Activated CD8-positive, alpha-beta T cell treated with anti-CD3 and anti-CD28 coated beads for 36 hours (primary cell): Measurements from ENCODE around the gene NOM1. TPM values are rescaled to one million over a fixed set of nuclear protein-coding genes. Genes with fewer than 3 reads are reported as not detected.

Experiments used
- ATAC-seq: fragments of 200-7000 bp; cut with Tn5 transposase; one replicate; pipeline ENCODE4 v1.10.0; 2021; ENCODE audit warnings: mild to moderate bottlenecking, moderate library complexity
- CTCF ChIA-PET: fragments of 350-600 bp; sonication (Branson Sonifier 250); formaldehyde crosslinking; loops from one replicate; lab custom pipeline; 2021; ENCODE audit warnings: antibody characterized with exemption; lab: Charles Lee
- POLR2A ChIA-PET: fragments of 350-600 bp; sonication (Branson Sonifier 250); formaldehyde crosslinking; loops from one replicate; lab custom pipeline; 2021; ENCODE audit warnings: antibody characterized with exemption; lab: Charles Lee
- DNase-seq: peaks from one replicate; pipeline ENCODE4 v3.0.0-alpha.2; 2020
- H3K27ac Mint-ChIP-seq: one replicate; pipeline ENCODE4 v1.8.0; 2021; ENCODE audit warnings: mild to moderate bottlenecking, mixed read lengths
- H3K27me3 Mint-ChIP-seq: one replicate; pipeline ENCODE4 v1.8.0; 2021; ENCODE audit warnings: mixed read lengths
- H3K36me3 Mint-ChIP-seq: one replicate; pipeline ENCODE4 v1.8.0; 2021; ENCODE audit warnings: low read depth, mixed read lengths
- H3K4me1 Mint-ChIP-seq: one replicate; pipeline ENCODE4 v1.8.0; 2021; ENCODE audit warnings: low read depth, mixed read lengths
- H3K4me3 Mint-ChIP-seq: one replicate; pipeline ENCODE4 v1.8.0; 2021; ENCODE audit warnings: mild to moderate bottlenecking, moderate library complexity, mixed read lengths
- H3K9me3 Mint-ChIP-seq: one replicate; pipeline ENCODE4 v1.8.0; 2021; ENCODE audit warnings: mixed read lengths
- intact Hi-C: fragments of 100-400 bp; cut with micrococcal nuclease; formaldehyde crosslinking; loops from one replicate; pipeline ENCODE4 v1.10.0; 2022
- total RNA-seq, 2 experiments: library from RNA; stranded (reverse); gene quantifications; one replicate each; pipeline ENCODE4 v1.2.3, GENCODE V29; 2021
- TF ChIP-seq, protein P1 (sequence below): fragments of 200-600 bp; IDR thresholded peaks from one replicate; pipeline ENCODE4 v1.8.0; 2022; ENCODE audit warnings: antibody characterized with exemption, mild to moderate bottlenecking

Gene NOM1
- total RNA-seq, 2 experiments from 2014 or later, result 32.4 to 34.0 TPM

DNA sequence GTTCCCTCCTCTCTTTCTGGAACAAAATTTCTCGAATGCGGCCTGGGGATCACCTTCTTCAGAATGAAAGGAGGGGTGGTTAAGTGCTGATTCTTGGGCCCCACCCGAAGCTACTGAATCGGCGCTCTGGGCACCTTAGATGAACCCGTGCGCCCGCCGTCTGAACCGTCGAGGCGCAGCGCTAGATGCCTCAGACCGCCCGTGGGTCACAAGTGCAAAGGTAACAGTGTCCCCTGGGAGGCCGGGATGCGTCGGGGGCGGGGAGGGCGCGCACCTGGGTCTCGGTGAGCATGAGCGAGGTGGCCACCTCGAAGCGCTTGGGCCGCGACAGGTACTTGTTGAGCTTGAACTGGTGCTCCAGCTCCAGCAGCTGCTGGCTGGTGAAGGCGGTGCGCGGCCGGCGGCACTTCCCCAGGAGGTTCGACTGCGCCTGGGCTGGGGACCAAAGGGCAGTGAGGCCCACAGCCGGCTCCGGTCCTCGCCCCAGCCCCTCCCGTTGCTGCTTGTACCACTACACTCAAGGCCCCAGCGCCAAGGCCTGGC is 56.8 kb downstream of the NOM1 start:
- Mint-ChIP-seq H3K9me3 (no peaks in the 10 kb centered on the region), H3K27me3 (peaks cover 67% of the 10 kb centered on the region), H3K27ac (no peak overlapping the region), H3K4me1 (peaks cover 13% of the 10 kb centered on the region), H3K4me3 (no peak overlapping the region), H3K36me3 (no peaks in the 10 kb centered on the region)
- DNase-seq (no peak), ATAC-seq (no peak)
- TF ChIP-seq, protein P1, sequence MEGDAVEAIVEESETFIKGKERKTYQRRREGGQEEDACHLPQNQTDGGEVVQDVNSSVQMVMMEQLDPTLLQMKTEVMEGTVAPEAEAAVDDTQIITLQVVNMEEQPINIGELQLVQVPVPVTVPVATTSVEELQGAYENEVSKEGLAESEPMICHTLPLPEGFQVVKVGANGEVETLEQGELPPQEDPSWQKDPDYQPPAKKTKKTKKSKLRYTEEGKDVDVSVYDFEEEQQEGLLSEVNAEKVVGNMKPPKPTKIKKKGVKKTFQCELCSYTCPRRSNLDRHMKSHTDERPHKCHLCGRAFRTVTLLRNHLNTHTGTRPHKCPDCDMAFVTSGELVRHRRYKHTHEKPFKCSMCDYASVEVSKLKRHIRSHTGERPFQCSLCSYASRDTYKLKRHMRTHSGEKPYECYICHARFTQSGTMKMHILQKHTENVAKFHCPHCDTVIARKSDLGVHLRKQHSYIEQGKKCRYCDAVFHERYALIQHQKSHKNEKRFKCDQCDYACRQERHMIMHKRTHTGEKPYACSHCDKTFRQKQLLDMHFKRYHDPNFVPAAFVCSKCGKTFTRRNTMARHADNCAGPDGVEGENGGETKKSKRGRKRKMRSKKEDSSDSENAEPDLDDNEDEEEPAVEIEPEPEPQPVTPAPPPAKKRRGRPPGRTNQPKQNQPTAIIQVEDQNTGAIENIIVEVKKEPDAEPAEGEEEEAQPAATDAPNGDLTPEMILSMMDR, result no peak
- intact Hi-C loops, result loop anchor here (10.0 kb wide), 1 partner anchor 1501 kb away; no protein-coding TSS in a partner anchor
- CTCF ChIA-PET, result no interaction called here
- POLR2A ChIA-PET, result interaction anchor here (1.1 kb wide), 1 partner anchor 13 kb away, joined by 4 read pairs; no protein-coding TSS in a partner anchor

DNA sequence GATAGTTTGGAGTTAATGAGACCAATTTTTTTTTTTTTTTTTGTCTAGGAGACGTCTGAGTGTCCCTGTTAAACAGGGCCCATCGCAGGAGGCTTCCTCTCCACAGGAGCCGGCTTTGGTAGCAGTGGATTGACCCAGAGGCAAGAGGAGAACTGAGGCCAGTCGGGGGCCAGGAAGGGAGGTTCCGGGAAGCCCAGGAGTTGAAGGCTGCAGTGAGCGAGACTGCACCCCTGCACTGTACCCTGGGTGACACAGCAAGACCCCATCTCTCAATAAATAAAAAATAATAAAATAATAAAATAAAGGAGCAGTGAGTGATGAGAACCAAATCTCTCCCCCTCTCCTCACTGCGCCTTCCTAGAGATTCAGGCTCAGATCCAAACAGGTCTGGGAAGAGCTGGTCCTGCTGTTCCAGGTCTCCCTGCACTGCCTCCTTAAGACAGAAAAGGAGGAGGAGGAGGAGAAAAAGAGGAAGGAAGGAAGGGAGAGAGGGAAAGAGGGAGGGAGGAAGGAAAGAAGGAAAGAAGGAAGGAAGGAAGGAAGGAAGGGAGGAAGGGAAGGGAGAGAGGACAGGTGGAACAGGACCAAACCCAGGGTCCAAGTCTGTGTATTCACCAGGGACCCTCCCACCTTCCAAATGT is 57.4 kb downstream of the NOM1 start:
- DNase-seq, result no peak
- no peak for ATAC-seq
- H3K9me3 Mint-ChIP-seq, result no peaks in the 10 kb centered on the region
- peaks cover 18% of the 10 kb centered on the region for H3K4me1 Mint-ChIP-seq
- ChIA-PET POLR2A (interaction anchor here (1.1 kb wide), 1 partner anchor 13 kb away, joined by 4 read pairs; no protein-coding TSS in a partner anchor), CTCF (interaction anchor here (0.7 kb wide), 1 partner anchor 19 kb away, joined by 3 read pairs; no protein-coding TSS in a partner anchor)
- H3K36me3 Mint-ChIP-seq, result no peaks in the 10 kb centered on the region
- TF ChIP-seq, protein P1, result no peak
- intact Hi-C loops, result loop anchor here (10.0 kb wide), 1 partner anchor 1502 kb away; no protein-coding TSS in a partner anchor
- H3K27me3 Mint-ChIP-seq, result peaks cover 69% of the 10 kb centered on the region
- no peak overlapping the region for H3K4me3 Mint-ChIP-seq
- no peak overlapping the region for H3K27ac Mint-ChIP-seq

DNA sequence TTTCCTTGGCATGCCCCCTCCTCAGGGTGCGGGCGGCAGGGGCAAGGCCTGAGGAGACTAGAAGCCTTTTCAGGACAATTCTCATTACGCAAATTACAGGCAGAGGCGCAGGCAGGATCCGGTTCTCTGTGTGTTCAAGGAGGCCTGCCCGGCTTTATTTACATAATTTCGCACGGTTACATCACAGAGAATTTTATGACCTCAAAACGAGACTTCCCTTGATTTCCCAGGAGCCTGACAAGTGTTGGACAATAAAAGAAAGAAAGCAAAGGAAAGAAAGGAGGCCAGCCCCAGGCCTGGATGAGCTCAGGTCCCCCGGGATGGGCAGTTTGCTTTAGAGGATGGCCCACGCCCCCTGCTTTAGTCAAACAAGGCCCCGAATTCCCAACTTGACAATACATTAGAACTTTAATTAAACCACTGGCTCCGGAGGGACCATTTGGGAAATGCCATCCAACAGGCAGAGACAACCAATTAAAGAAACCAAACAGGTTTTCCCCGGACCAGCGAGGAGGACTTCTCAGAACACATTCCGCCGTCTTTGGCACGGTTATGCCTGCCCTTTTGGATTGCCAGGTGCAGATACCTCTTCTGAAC is 58.1 kb downstream of the NOM1 start:
- intact Hi-C loops, result loop anchor here (10.0 kb wide), 1 partner anchor 1503 kb away; no protein-coding TSS in a partner anchor
- Mint-ChIP-seq H3K9me3 (no peaks in the 10 kb centered on the region), H3K4me3 (no peak overlapping the region), H3K36me3 (no peaks in the 10 kb centered on the region), H3K27me3 (peaks cover 68% of the 10 kb centered on the region), H3K27ac (no peak overlapping the region), H3K4me1 (peaks cover 16% of the 10 kb centered on the region)
- TF ChIP-seq, protein P1, result no peak
- ATAC-seq, result no peak
- no peak for DNase-seq
- ChIA-PET CTCF (interaction anchor here (0.7 kb wide), 1 partner anchor 19 kb away, joined by 3 read pairs; no protein-coding TSS in a partner anchor), POLR2A (no interaction called here)

DNA sequence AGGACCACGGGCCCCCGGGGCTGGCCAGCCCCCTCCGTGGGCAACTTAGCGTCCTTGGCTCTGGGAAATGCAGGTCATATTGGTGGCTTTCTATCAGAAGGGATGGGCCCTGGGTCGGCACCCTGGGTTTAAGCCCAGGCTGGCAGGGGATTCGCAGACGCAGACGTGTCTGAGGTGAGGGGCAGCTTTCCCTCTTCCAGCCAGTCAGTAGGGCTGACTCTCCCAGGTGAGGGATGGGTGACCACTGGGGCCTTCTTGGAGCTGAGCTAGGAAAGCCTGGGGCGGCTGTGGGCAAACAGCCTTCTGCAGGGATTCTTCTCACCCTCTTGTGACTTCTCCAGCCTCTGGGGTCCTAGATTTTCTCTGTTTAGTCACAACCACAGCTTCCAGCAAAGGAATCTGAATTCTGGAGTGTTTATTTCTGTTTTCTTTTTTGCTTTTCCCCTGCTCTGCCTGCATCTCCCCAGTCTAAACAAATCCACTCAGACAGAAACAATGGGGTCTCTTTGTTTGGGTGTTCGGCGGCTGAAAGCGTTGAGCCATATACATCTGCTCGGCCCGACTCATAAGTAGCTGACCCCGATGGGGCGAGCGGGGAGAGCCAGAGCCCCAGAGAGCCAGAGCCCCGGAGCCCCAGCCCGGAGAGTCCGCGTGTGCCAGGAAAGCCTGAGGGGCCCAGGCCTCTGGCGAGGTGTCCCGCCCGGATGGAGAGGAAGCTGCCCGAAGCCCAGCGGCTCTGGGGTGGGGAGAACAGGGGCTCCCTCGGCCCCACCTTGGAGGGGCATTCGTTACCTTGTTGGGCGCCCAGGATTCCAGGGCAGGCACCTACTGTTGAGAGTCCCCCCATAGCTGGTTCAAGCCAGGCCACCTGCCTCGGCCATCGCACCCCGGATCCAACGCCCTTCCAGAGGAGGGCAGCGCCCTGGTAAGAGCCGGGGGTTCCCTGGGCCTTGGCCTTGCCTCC is 59.0 kb downstream of the NOM1 start:
- Mint-ChIP-seq H3K27ac (no peak overlapping the region), H3K36me3 (no peaks in the 10 kb centered on the region), H3K4me1 (peaks cover 16% of the 10 kb centered on the region), H3K9me3 (no peaks in the 10 kb centered on the region), H3K4me3 (no peak overlapping the region), H3K27me3 (peaks cover 76% of the 10 kb centered on the region)
- DNase-seq (no peak), ATAC-seq (no peak)
- CTCF ChIA-PET, result no interaction called here
- TF ChIP-seq, protein P1, result no peak
- POLR2A ChIA-PET, result no interaction called here
- intact Hi-C loops, result loop anchor here (10.0 kb wide), 1 partner anchor 1504 kb away; no protein-coding TSS in a partner anchor
